Panc1 (cell line): Measurements from ENCODE around the gene HEATR3. TPM values are rescaled to one million over a fixed set of nuclear protein-coding genes. Genes with fewer than 3 reads are reported as not detected.
A peak's percentile ranks its signal among the peaks of the same experiment; 100 is the strongest.

Experiments
- ATAC-seq: fragments of 200-7000 bp; cut with Tn5 transposase; 2 replicates; pipeline ENCODE4 v1.9.1; 2020; ENCODE audit warnings: mild to moderate bottlenecking, moderate library complexity
- BruUV-seq: library from RNA; stranded (reverse); fragments of 400-500 nt; replicated peaks from 2 replicates; lab custom pipeline; 2021; lab: Mats Ljungman, UMichigan
- CTCF ChIA-PET: fragments of 300-600 bp; sonication (Branson Sonifier 250); formaldehyde crosslinking; loops from one replicate; lab custom pipeline; 2022; ENCODE audit warnings: antibody characterized with exemption; lab: Charles Lee
- POLR2A ChIA-PET: fragments of 300-600 bp; sonication (Branson Sonifier 250); formaldehyde crosslinking; loops from one replicate; lab custom pipeline; 2022; ENCODE audit warnings: antibody characterized with exemption; lab: Charles Lee
- DNase-seq: peaks from one replicate; pipeline ENCODE4 v3.0.0-alpha.2; 2010; ENCODE audit warnings: low read depth, low spot score
- H3K27ac ChIP-seq: 2 replicates; pipeline ENCODE4 v1.5.1; 2011; ENCODE audit warnings: mild to moderate bottlenecking, low read length, inconsistent platforms
- H3K27me3 ChIP-seq: fragments of 200-500 bp; sonication (Bioruptor generic); 2 replicates; pipeline ENCODE4 v1.6.0; 2014; ENCODE audit warnings: low read length, inconsistent platforms; ENCODE audit not compliant: control insufficient read depth, insufficient read depth
- H3K36me3 ChIP-seq: fragments of 200-500 bp; sonication (Bioruptor generic); 2 replicates; pipeline ENCODE4 v1.5.1; 2014; ENCODE audit warnings: inconsistent platforms, mild to moderate bottlenecking, low read length, moderate library complexity; ENCODE audit not compliant: control insufficient read depth, insufficient read depth
- H3K4me1 ChIP-seq: 2 replicates; pipeline ENCODE4 v1.5.1; 2011; ENCODE audit warnings: inconsistent platforms, mild to moderate bottlenecking, low read length, moderate library complexity; ENCODE audit not compliant: control insufficient read depth, insufficient read depth
- H3K4me3 ChIP-seq, 2 experiments: 2 replicates each; pipeline ENCODE4 v1.5.1; 2011 to 2012; ENCODE audit warnings: low read depth in 2 of 2, low read length in 2 of 2, mild to moderate bottlenecking in 2 of 2, inconsistent platforms in 1 of 2, moderate library complexity in 1 of 2
- H3K9me3 ChIP-seq: fragments of 200-500 bp; sonication (Bioruptor generic); 2 replicates; pipeline ENCODE4 v1.5.1; 2014; ENCODE audit warnings: low read depth, mild to moderate bottlenecking, inconsistent platforms, low read length, moderate library complexity; ENCODE audit not compliant: control insufficient read depth, insufficient read depth
- POLR2AphosphoS5 ChIP-seq: IDR thresholded peaks from 2 replicates; pipeline ENCODE4 v1.6.1; 2012; ENCODE audit warnings: mild to moderate bottlenecking, low read depth, low read length, moderate library complexity
- SIN3A ChIP-seq: IDR thresholded peaks from 2 replicates; pipeline ENCODE4 v1.6.1; 2012; ENCODE audit warnings: low read depth, mild to moderate bottlenecking, low read length, moderate library complexity, borderline replicate concordance; ENCODE audit not compliant: insufficient read depth
- TCF7L2 ChIP-seq: IDR thresholded peaks from 2 replicates; pipeline ENCODE4 v1.6.1; 2011; ENCODE audit warnings: mild to moderate bottlenecking, low read depth, low read length, inconsistent platforms
- in situ Hi-C: cut with HindIII; loops from 2 replicates; pipeline ENCODE4 v1.10.0; 2016; ENCODE audit warnings: low sequenced_read_pairs, low pct_unique_long_range_greater_than_20kb
- intact Hi-C: fragments of 100-400 bp; cut with micrococcal nuclease; formaldehyde crosslinking; loops from one replicate; pipeline ENCODE4 v1.10.0; 2022; ENCODE audit not compliant: unreplicated experiment
- total RNA-seq: library from RNA; stranded (reverse); gene quantifications from one replicate; pipeline ENCODE4 v1.2.1, GENCODE V29; 2021; ENCODE audit not compliant: unreplicated experiment
- TF ChIP-seq, protein P1 (sequence below), 2 experiments: IDR thresholded peaks; 2 replicates each; pipeline ENCODE4 v1.6.1; 2011 to 2012; ENCODE audit warnings: low read depth in 2 of 2, control low read depth in 1 of 2, low read length in 1 of 2, mild to moderate bottlenecking in 1 of 2, moderate library complexity in 1 of 2; ENCODE audit not compliant: insufficient read depth in 1 of 2
- TF ChIP-seq, protein P2 (sequence below): fragments of 450-650 bp; IDR thresholded peaks from 2 replicates; pipeline ENCODE4 v1.5.1; 2017; ENCODE audit warnings: mild to moderate bottlenecking

HEATR3 gene
- total RNA-seq, 1 experiment from 2014 or later: 18.6 TPM

DNA sequence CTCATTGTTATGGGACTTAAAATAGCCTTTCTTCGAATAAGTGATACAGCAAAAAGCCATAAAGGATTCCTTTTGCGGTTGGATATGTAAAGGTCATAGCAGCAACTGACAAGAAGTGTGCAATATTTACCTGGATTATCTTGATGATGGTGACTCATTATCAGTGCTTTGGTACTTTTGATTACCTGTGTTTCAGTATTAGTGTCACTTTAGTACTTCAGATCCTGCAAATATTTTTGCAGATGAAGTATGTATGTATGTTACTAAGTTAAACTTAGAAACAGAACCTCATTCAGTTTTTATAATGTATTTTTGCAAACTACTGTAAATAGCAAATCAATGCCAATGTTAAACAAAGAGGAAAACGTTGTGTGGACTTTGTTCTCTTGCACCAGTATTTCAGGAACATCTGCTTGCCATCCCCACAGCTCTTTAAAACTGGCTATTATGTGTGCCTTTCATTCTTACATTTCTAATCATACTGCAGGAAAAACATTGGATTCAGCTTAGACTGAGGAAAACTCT is 30.2 kb upstream of the HEATR3 start:
- Histone ChIP-seq H3K4me1 (no peaks in the 10 kb centered on the region), H3K36me3 (peaks cover 4% of the 10 kb centered on the region), H3K9me3 (no peaks in the 10 kb centered on the region), H3K4me3 (no peak overlapping the region), H3K27ac (no peak overlapping the region), H3K27me3 (no peaks in the 10 kb centered on the region)
- DNase-seq (no peak), ATAC-seq (no peak)
- BruUV-seq: TSS peak; percentile 57
- intact Hi-C loops (no loop called here), in situ Hi-C loops (no loop called here)
- TF ChIP-seq POLR2AphosphoS5 (no peak), SIN3A (no peak), TCF7L2 (no peak)
- TF ChIP-seq, protein P1, sequence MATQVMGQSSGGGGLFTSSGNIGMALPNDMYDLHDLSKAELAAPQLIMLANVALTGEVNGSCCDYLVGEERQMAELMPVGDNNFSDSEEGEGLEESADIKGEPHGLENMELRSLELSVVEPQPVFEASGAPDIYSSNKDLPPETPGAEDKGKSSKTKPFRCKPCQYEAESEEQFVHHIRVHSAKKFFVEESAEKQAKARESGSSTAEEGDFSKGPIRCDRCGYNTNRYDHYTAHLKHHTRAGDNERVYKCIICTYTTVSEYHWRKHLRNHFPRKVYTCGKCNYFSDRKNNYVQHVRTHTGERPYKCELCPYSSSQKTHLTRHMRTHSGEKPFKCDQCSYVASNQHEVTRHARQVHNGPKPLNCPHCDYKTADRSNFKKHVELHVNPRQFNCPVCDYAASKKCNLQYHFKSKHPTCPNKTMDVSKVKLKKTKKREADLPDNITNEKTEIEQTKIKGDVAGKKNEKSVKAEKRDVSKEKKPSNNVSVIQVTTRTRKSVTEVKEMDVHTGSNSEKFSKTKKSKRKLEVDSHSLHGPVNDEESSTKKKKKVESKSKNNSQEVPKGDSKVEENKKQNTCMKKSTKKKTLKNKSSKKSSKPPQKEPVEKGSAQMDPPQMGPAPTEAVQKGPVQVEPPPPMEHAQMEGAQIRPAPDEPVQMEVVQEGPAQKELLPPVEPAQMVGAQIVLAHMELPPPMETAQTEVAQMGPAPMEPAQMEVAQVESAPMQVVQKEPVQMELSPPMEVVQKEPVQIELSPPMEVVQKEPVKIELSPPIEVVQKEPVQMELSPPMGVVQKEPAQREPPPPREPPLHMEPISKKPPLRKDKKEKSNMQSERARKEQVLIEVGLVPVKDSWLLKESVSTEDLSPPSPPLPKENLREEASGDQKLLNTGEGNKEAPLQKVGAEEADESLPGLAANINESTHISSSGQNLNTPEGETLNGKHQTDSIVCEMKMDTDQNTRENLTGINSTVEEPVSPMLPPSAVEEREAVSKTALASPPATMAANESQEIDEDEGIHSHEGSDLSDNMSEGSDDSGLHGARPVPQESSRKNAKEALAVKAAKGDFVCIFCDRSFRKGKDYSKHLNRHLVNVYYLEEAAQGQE (IDR thresholded peaks at IDR 0.05; ENCODE audit: insufficient read depth in 1 of 2, low read depth in 2 of 2, low read length in 1 of 2): no peak
- TF ChIP-seq, protein P2, sequence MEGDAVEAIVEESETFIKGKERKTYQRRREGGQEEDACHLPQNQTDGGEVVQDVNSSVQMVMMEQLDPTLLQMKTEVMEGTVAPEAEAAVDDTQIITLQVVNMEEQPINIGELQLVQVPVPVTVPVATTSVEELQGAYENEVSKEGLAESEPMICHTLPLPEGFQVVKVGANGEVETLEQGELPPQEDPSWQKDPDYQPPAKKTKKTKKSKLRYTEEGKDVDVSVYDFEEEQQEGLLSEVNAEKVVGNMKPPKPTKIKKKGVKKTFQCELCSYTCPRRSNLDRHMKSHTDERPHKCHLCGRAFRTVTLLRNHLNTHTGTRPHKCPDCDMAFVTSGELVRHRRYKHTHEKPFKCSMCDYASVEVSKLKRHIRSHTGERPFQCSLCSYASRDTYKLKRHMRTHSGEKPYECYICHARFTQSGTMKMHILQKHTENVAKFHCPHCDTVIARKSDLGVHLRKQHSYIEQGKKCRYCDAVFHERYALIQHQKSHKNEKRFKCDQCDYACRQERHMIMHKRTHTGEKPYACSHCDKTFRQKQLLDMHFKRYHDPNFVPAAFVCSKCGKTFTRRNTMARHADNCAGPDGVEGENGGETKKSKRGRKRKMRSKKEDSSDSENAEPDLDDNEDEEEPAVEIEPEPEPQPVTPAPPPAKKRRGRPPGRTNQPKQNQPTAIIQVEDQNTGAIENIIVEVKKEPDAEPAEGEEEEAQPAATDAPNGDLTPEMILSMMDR: no peak
- CTCF ChIA-PET: no interaction called here
- POLR2A ChIA-PET: no interaction called here

DNA sequence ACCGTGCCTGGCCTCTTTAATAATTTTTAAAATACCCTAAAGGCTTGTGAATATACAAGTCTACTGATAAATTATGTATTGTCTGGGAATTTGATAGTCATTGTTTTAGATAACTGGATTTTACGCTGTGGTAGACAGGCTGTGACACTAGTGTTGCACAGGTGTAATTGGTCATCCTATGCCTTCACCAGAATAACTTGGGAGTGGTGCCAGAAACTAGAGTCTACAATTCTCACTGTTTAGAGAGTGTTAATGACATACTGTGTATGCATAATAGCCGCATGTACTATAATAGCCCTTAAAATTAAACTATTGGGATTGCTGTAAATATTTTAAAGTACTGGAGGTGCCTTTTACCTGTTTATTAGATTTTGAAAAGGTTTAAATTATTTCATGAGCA is 29.3 kb upstream of the HEATR3 start:
- intact Hi-C loops: no loop called here
- Histone ChIP-seq H3K4me3 (no peak overlapping the region), H3K27ac (no peak overlapping the region), H3K36me3 (no peaks in the 10 kb centered on the region), H3K27me3 (no peaks in the 10 kb centered on the region), H3K4me1 (no peaks in the 10 kb centered on the region), H3K9me3 (no peaks in the 10 kb centered on the region)
- no TSS peak for BruUV-seq
- ChIA-PET CTCF (no interaction called here), POLR2A (no interaction called here)
- DNase-seq (no peak), ATAC-seq (no peak)
- no peak for TF ChIP-seq POLR2AphosphoS5
- in situ Hi-C loops: no loop called here

DNA sequence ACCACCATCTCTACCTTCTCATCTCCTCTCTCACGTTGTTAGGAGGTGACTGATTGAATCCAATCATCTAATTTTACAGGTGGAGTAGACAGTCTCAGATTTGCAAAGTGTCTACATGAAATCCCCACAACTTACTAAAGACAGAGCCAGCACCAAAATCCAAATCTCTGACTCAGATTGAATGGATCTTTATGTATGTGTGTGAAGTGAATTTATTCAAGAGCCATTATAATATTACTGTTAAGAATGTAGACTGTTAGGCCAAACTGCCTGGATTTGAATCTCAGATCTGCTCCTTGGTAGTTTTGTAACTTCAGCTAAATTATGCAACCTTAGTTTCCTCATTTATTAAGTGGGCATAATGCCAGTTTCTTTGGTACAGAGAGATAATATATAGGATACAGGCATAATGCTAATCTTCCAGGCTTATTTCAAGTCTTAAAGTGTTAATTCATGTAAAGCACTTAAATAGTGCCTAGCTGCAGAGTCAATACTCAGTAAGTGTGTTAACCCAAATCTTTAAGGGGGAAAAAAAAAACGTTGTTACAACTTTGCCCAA is 28.0 kb upstream of the HEATR3 start:
- no peak overlapping the region for H3K4me3 ChIP-seq
- in situ Hi-C loops (no loop called here), intact Hi-C loops (no loop called here)
- no peaks in the 10 kb centered on the region for H3K9me3 ChIP-seq
- H3K4me1 ChIP-seq: no peaks in the 10 kb centered on the region
- CTCF ChIA-PET: no interaction called here
- H3K27me3 ChIP-seq: no peaks in the 10 kb centered on the region
- POLR2A ChIA-PET: no interaction called here
- TF ChIP-seq POLR2AphosphoS5 (no peak), SIN3A (no peak), TCF7L2 (no peak)
- TF ChIP-seq, protein P1 (IDR thresholded peaks at IDR 0.05; ENCODE audit: insufficient read depth in 1 of 2, low read depth in 2 of 2, low read length in 1 of 2): no peak
- TF ChIP-seq, protein P2: no peak
- no TSS peak for BruUV-seq
- DNase-seq (no peak), ATAC-seq (no peak)
- no peak overlapping the region for H3K27ac ChIP-seq
- no peaks in the 10 kb centered on the region for H3K36me3 ChIP-seq
